PFSK-1 (cell line): ENCODE data around the gene SLC38A10.

Experiments used
- FOXP2 ChIP-seq: optimal IDR thresholded peaks from 2 replicates; pipeline ENCODE3; 2011; ENCODE audit warnings: borderline replicate concordance, control low read depth, inconsistent platforms; ENCODE audit not compliant: insufficient read depth; ENCODE audit errors: extremely low read length, extremely low read depth
- POLR2AphosphoS5 ChIP-seq: IDR thresholded peaks from 2 replicates; pipeline ENCODE4 v1.6.1; 2012; ENCODE audit warnings: low read depth, mild to moderate bottlenecking, control low read depth, low read length, moderate library complexity
- SIN3A ChIP-seq: IDR thresholded peaks from 2 replicates; pipeline ENCODE4 v1.6.1; 2012; ENCODE audit warnings: mild to moderate bottlenecking, low read length, moderate library complexity, borderline replicate concordance; ENCODE audit not compliant: insufficient read depth
- TAF1 ChIP-seq: IDR thresholded peaks from 2 replicates; pipeline ENCODE4 v1.6.1; 2012; ENCODE audit warnings: low read length, control low read depth, borderline replicate concordance; ENCODE audit not compliant: insufficient read depth
- TF ChIP-seq, protein P1 (sequence below), 2 experiments: IDR thresholded peaks; 2 replicates each; pipeline versions ENCODE4 v1.6.1 to v1.8.0; 2011 to 2012; ENCODE audit warnings: low read depth in 2 of 2, low read length in 2 of 2, control low read depth in 1 of 2, inconsistent platforms in 1 of 2, mild to moderate bottlenecking in 1 of 2, moderate library complexity in 1 of 2; ENCODE audit not compliant: insufficient read depth in 1 of 2

SLC38A10 gene

DNA sequence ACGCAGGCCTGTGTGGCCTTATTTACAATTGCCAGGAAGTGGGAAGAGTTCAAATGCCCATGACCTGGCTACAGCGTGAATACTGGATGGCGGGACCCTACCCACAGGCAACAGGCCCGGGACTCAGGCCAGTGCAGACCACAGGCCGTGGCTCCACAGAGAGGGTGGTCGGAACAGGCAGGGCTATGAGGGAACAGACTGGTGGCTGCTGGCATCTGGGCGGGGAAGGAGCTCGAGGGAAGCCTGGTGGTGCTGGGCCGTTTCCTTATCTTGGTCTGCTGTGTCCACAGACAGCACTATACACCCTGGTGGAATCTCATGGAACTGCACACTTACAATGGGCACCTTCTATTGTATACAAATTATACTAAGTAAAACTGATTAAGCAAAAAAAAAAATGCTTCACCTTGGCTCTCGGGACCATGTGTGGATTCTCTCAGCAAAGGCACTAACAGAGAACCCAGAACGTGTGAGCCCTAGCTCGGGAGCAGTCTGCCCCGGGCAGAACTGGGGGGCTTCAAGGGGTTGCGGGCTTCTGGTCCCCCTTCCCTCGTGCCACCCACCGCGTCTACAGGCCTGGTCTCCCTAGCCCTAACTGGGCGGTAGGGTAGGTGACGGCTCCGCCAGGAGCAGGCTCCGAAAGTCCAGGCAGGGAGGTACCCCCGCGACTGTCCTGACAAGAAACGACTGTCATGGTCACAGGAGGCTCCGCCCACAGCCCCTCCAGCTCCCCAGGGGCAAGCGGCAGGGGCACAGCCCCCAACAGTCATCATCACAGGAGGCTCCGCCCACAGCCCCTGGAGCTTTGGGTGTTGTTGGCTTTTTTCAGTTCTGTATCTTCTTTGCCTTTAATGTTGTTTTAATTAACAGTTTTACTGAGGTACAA is 94.2 kb downstream of the SLC38A10 start:
- TF ChIP-seq FOXP2 = peak; percentile 41
- no peak for TF ChIP-seq SIN3A

- TF ChIP-seq FOXP2 (no peak), POLR2AphosphoS5 (no peak), TAF1 (no peak), SIN3A (no peak)
- TF ChIP-seq, protein P1, sequence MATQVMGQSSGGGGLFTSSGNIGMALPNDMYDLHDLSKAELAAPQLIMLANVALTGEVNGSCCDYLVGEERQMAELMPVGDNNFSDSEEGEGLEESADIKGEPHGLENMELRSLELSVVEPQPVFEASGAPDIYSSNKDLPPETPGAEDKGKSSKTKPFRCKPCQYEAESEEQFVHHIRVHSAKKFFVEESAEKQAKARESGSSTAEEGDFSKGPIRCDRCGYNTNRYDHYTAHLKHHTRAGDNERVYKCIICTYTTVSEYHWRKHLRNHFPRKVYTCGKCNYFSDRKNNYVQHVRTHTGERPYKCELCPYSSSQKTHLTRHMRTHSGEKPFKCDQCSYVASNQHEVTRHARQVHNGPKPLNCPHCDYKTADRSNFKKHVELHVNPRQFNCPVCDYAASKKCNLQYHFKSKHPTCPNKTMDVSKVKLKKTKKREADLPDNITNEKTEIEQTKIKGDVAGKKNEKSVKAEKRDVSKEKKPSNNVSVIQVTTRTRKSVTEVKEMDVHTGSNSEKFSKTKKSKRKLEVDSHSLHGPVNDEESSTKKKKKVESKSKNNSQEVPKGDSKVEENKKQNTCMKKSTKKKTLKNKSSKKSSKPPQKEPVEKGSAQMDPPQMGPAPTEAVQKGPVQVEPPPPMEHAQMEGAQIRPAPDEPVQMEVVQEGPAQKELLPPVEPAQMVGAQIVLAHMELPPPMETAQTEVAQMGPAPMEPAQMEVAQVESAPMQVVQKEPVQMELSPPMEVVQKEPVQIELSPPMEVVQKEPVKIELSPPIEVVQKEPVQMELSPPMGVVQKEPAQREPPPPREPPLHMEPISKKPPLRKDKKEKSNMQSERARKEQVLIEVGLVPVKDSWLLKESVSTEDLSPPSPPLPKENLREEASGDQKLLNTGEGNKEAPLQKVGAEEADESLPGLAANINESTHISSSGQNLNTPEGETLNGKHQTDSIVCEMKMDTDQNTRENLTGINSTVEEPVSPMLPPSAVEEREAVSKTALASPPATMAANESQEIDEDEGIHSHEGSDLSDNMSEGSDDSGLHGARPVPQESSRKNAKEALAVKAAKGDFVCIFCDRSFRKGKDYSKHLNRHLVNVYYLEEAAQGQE (IDR thresholded peaks at IDR 0.05; ENCODE audit: insufficient read depth in 1 of 2, low read depth in 2 of 2, low read length in 2 of 2) = no peak
Observed at GRCh38 chr17:81200201-81200600, 94.9 kb downstream of the SLC38A10 start.

DNA sequence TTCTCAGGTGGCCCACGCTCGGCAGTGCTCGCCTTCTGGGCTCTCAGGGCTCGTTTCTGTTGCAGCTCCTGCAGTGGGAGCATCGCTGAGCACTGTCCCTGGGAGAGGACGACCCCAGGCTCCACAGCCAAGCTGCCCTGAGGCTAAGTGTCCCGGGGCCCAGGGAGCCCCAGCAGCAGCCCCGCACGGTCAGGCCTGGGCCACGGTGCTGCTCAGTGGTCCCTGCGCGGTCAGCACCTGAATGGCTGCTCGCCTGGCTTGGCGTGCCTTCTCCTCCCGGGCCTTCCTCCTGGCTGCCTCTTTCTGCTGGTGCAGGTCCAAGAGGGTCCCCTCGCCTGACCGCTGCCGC is 95.7 kb downstream of the SLC38A10 start:
- TF ChIP-seq TAF1 = no peak
- TF ChIP-seq SIN3A = no peak
- no peak for TF ChIP-seq FOXP2
- no peak for TF ChIP-seq POLR2AphosphoS5

DNA sequence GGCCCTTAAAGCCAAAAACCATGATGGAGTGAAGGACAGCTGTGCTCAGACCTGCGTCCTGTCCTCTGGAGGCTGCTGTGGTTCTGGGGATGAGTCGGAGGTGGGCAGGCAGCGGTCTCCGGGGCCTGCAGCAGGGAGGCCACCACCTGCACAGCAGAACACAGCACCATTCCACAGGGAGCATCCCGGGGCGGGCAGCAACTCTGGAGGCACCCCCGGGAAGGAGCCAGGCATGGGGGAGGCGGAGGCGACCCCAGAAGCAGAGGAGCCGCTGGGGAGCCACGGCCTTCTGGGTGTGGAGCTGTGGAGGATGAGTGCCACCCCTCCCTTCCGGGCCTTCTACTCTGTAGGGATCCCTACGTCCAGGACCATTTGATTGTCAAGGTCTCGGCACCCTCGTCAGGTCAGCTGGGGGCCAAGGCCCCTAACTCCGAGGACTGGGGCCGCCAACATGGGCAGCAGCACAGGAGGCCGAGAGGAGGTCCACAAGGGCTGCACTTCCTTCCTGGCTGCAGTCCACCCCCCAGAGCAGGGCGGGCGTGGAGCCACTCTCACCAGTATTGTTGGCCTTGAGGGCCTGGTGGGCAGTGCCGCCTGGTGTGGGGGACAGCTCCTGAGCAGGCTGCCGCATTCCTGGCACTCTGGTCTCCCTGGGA is 96.2 kb downstream of the SLC38A10 start:
- TF ChIP-seq, protein P1 (IDR thresholded peaks at IDR 0.05; ENCODE audit: insufficient read depth in 1 of 2, low read depth in 2 of 2, low read length in 2 of 2) = no peak
- TF ChIP-seq FOXP2 (no peak), TAF1 (no peak), POLR2AphosphoS5 (no peak), SIN3A (no peak)

DNA sequence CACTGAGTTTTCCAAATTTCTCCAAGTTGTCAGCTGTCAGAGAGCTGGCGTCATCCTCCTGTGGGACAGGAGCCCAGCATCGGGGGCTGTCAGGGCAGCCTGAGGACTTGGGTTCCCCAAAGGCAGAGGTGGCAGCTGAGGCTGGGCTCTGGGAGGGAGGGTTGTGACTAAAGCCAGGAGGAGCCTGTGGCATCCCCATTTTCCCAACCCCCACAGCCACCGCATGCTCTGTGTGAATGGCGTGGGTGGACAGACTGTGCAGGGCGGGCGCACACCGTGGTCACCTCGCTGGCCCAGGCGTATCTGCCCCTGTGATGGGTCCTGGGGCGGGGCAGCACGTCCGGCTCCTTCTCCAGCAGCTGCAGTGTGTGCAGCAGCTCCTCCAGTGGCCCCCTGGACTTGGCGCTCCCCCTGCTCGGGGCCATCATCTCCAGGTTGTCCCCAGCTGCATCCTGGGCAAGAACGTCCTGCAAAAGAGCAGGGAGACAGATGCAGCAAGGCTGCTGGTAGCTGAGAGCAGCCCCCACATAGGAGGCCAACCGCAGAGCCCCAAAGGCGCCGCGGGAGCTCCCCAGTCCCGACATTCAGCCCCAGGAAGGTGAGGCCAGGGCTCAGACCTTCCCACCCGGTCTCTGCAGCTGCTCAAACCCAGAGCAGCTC is 97.1 kb downstream of the SLC38A10 start:
- TF ChIP-seq FOXP2 (no peak), TAF1 (no peak), POLR2AphosphoS5 (no peak), SIN3A (no peak)
- TF ChIP-seq, protein P1 (IDR thresholded peaks at IDR 0.05; ENCODE audit: insufficient read depth in 1 of 2, low read depth in 2 of 2, low read length in 2 of 2) = no peak

GRCh38 chr17:81197409-81197795 is 97.7 kb downstream of the SLC38A10 start:
- TF ChIP-seq SIN3A = no peak
- TF ChIP-seq TAF1 = no peak
- TF ChIP-seq FOXP2 = no peak
- no peak for TF ChIP-seq POLR2AphosphoS5
- TF ChIP-seq, protein P1 (IDR thresholded peaks at IDR 0.05; ENCODE audit: insufficient read depth in 1 of 2, low read depth in 2 of 2, low read length in 2 of 2) = no peak
